OCI-LY3 (cell line): ENCODE measurements around the gene CROCC.
A peak's percentile ranks its signal among the peaks of the same experiment; 100 is the strongest.
"Not testable (repeated sequence)": the region's sequence is repeated elsewhere in the genome, so short reads cannot be mapped to it uniquely, and the experiment has no call there.

Source experiments
- H2AFZ ChIP-seq: fragments of 200-600, 300-600 bp; shearing (Covaris generic); 2 replicates; pipeline ENCODE4 v1.6.0; 2014; ENCODE audit warnings: antibody characterized with exemption, low read depth, low read length
- H3K27ac ChIP-seq: fragments of 200-600, 300-600 bp; sonication (generic); 2 replicates; pipeline ENCODE4 v1.5.1; 2014; ENCODE audit warnings: mild to moderate bottlenecking, low read length, moderate library complexity, mixed read lengths
- H3K27me3 ChIP-seq: fragments of 200-600, 300-600 bp; sonication (generic); 2 replicates; pipeline ENCODE4 v1.6.1; 2014; ENCODE audit warnings: low read depth, low read length, mixed read lengths
- H3K36me3 ChIP-seq: fragments of 200-600, 300-600 bp; sonication (generic); replicated peaks from 2 replicates; pipeline ENCODE3; 2014; ENCODE audit warnings: low read depth, low read length, mixed read lengths
- H3K4me1 ChIP-seq: fragments of 300-600, 200-600 bp; sonication (generic); 2 replicates; pipeline ENCODE4 v1.6.1; 2014; ENCODE audit warnings: low read length, mixed read lengths
- H3K4me2 ChIP-seq: fragments of 200-600, 300-600 bp; sonication (generic); 2 replicates; pipeline ENCODE4 v1.6.1; 2014; ENCODE audit warnings: low read length, mixed read lengths
- H3K4me3 ChIP-seq: fragments of 300-600, 200-600 bp; sonication (generic); 2 replicates; pipeline ENCODE4 v1.5.1; 2014; ENCODE audit warnings: antibody characterized with exemption, mild to moderate bottlenecking, low read length, moderate library complexity
- H3K79me2 ChIP-seq: fragments of 300-600, 200-600 bp; shearing (Covaris generic); 2 replicates; pipeline ENCODE4 v1.6.1; 2014; ENCODE audit warnings: mild to moderate bottlenecking, low read length, mixed read lengths
- H3K9ac ChIP-seq: fragments of 300-600, 200-600 bp; shearing (Covaris generic); 2 replicates; pipeline ENCODE4 v1.6.0; 2014; ENCODE audit warnings: mild to moderate bottlenecking, low read length, moderate library complexity
- H3K9me3 ChIP-seq: fragments of 200-600, 300-600 bp; shearing (Covaris generic); 2 replicates; pipeline ENCODE4 v1.6.1; 2014; ENCODE audit warnings: low read length, mixed read lengths; ENCODE audit not compliant: insufficient read depth
- H4K20me1 ChIP-seq: fragments of 200-600, 300-600 bp; sonication (generic); 2 replicates; pipeline ENCODE4 v1.6.1; 2016; ENCODE audit warnings: low read length, mixed read lengths; ENCODE audit not compliant: insufficient read depth
- CTCF ChIP-seq: fragments of 200-600, 300-600 bp; sonication (generic); IDR thresholded peaks from 2 replicates; pipeline ENCODE4 v1.5.1; 2014; ENCODE audit warnings: antibody characterized with exemption, low read length, low read depth
- EZH2phosphoT487 ChIP-seq: fragments of 200-600 bp; shearing (Covaris generic); IDR thresholded peaks from 2 replicates; pipeline ENCODE4 v1.6.1; 2018; ENCODE audit warnings: antibody characterized with exemption, mixed run types, low read depth

The CROCC gene

DNA sequence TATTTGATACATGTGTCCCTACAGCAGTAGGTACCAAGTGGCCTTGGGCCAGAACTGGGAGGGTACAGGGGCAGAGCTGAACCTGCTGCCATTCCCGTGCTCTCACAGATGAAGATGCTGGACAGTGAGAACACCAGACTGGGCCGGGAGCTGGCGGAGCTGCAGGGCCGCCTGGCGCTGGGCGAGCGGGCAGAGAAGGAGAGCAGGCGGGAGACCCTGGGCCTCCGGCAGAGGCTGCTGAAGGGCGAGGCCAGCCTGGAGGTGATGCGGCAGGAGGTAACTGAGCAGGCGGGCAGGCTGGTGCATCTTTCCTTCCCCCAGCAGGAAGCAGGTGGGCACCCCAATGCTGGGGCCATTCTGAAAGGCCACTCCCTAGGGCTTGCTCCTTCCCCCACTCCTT, 36.7 kb downstream of the CROCC start:
- H3K9ac ChIP-seq = no peak overlapping the region
- H4K20me1 ChIP-seq = no peaks in the 10 kb centered on the region
- H3K4me2 ChIP-seq = no peak overlapping the region
- H3K27ac ChIP-seq = no peak overlapping the region
- no peaks in the 10 kb centered on the region for H3K36me3 ChIP-seq
- no peaks in the 10 kb centered on the region for H3K4me1 ChIP-seq
- no peaks in the 10 kb centered on the region for H3K79me2 ChIP-seq
- no peak overlapping the region for H3K4me3 ChIP-seq
- no peak overlapping the region for H2AFZ ChIP-seq
- no peaks in the 10 kb centered on the region for H3K27me3 ChIP-seq
- H3K9me3 ChIP-seq = no peaks in the 10 kb centered on the region
- TF ChIP-seq EZH2phosphoT487 (no peak), CTCF (no peak)

GRCh38 chr1:16960560-16961296, 39.0 kb downstream of the CROCC start:
- Histone ChIP-seq H4K20me1 (no peaks in the 10 kb centered on the region), H3K4me2 (peak overlapping the region; percentile 32; the same call in 1 of the 2 replicates), H3K9ac (no peak overlapping the region), H3K4me3 (peak overlapping the region; percentile 47), H3K27me3 (no peaks in the 10 kb centered on the region), H3K79me2 (no peaks in the 10 kb centered on the region), H3K27ac (no peak overlapping the region), H3K4me1 (no peaks in the 10 kb centered on the region), H3K36me3 (no peaks in the 10 kb centered on the region), H2AFZ (no peak overlapping the region), H3K9me3 (no peaks in the 10 kb centered on the region)
- no peak for TF ChIP-seq CTCF
- no peak for TF ChIP-seq EZH2phosphoT487

DNA sequence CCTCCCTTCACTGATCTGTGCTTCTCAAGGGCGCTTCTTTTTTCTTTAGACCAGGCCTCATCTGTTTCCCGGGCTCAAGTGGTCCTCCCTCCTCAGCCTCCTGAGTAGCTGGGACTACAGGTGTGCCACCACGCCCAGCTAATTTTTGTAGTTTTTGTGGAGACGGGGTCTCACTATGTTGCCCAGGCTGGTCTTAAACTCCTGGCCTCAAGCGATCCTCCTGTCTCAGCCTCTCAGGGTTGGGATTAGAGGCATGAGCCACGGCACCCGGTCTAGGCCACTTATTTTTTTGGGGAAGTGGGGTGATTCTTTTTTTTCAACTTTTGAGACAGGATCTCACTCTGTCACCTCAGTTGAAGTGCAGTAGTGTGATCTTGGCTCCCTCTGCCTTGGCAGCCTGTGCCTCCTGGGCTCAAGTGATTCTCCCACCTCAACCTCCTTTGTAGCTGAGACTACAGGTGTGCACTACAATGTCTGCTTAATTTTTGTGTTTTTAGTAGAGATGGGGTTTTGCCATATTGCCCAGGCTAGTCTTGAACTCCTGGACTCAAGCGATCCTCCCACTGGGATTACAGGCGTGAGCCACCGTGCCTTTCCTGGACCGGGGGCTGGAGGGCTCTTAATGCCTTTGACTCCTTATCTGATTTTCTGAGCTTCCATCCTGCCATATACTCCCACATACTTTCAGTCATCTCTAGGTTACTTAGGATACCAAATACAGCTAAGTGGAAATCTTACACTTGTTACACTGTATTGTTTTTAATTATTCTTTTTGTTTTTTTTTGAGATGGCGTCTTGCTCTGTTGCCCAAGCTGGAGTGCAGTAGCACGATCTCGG, 39.8 kb downstream of the CROCC start:
- H3K27ac ChIP-seq = no peak overlapping the region
- H3K79me2 ChIP-seq = no peaks in the 10 kb centered on the region
- no peaks in the 10 kb centered on the region for H4K20me1 ChIP-seq
- H2AFZ ChIP-seq = no peak overlapping the region
- no peaks in the 10 kb centered on the region for H3K4me1 ChIP-seq
- TF ChIP-seq EZH2phosphoT487 = no peak
- TF ChIP-seq CTCF = no peak
- no peak overlapping the region for H3K4me2 ChIP-seq
- no peaks in the 10 kb centered on the region for H3K9me3 ChIP-seq
- H3K9ac ChIP-seq = no peak overlapping the region
- no peak overlapping the region for H3K4me3 ChIP-seq
- H3K36me3 ChIP-seq = no peaks in the 10 kb centered on the region
- H3K27me3 ChIP-seq = no peaks in the 10 kb centered on the region

- H3K4me3 ChIP-seq, H4K20me1 ChIP-seq, H3K27ac ChIP-seq, H3K4me1 ChIP-seq, H3K9me3 ChIP-seq, H3K79me2 ChIP-seq, H3K27me3 ChIP-seq, H3K9ac ChIP-seq, H3K36me3 ChIP-seq, H3K4me2 ChIP-seq, H2AFZ ChIP-seq: not testable (repeated sequence)
Observed at GRCh38 chr1:16964169-16964568, 42.4 kb downstream of the CROCC start.
